NCI-H2107 treated with DMSO at 0.1 percent for 48 hours (cell line): ENCODE measurements around the gene KDM4C.
"Not testable (repeated sequence)": the region's sequence is repeated elsewhere in the genome, so short reads cannot be mapped to it uniquely, and the experiment has no call there.

ENCODE experiments used
- DNase-seq: peaks from one replicate; lab custom pipeline; 2025; ENCODE audit not compliant: unreplicated experiment; lab: John Stamatoyannopoulos, UW

The KDM4C gene

GRCh38 chr9:7154003-7154619 lies 396.3 kb downstream of the KDM4C start:
- no peak for DNase-seq

GRCh38 chr9:7154650-7155049 lies 396.9 kb downstream of the KDM4C start:
- no peak for DNase-seq

GRCh38 chr9:7161469-7161868 lies 403.7 kb downstream of the KDM4C start:
- no peak for DNase-seq

- no peak for DNase-seq
Observed at GRCh38 chr9:7163932-7164331, 406.2 kb downstream of the KDM4C start.

- DNase-seq, result no peak
Observed at GRCh38 chr9:7164440-7165330, 406.9 kb downstream of the KDM4C start.

GRCh38 chr9:7165331-7165975 lies 407.7 kb downstream of the KDM4C start:
- no peak for DNase-seq

GRCh38 chr9:7166074-7166473 lies 408.3 kb downstream of the KDM4C start:
- DNase-seq, result no peak

GRCh38 chr9:7169717-7170389 lies 412.1 kb downstream of the KDM4C start:
- DNase-seq, result no peak

- DNase-seq, result no peak
Observed at GRCh38 chr9:7171396-7172153, 413.8 kb downstream of the KDM4C start.

- no peak for DNase-seq
Observed at GRCh38 chr9:7172154-7173115, 414.7 kb downstream of the KDM4C start.

- no peak for DNase-seq
Observed at GRCh38 chr9:7173139-7173538, 415.4 kb downstream of the KDM4C start.

- no peak for DNase-seq
Observed at GRCh38 chr9:7174301-7174700, 416.5 kb downstream of the KDM4C start.

GRCh38 chr9:7174884-7175283 lies 417.1 kb downstream of the KDM4C start:
- DNase-seq, result no peak

- no peak for DNase-seq
Observed at GRCh38 chr9:7176561-7176960, 418.8 kb downstream of the KDM4C start.

GRCh38 chr9:7177383-7177782 lies 419.6 kb downstream of the KDM4C start:
- no peak for DNase-seq

- no peak for DNase-seq
Observed at GRCh38 chr9:7178729-7179128, 421.0 kb downstream of the KDM4C start.

- no peak for DNase-seq
Observed at GRCh38 chr9:7180247-7180646, 422.5 kb downstream of the KDM4C start.

GRCh38 chr9:7183139-7183538 lies 425.4 kb downstream of the KDM4C start:
- not testable (repeated sequence) for DNase-seq

GRCh38 chr9:7185612-7186011 lies 427.8 kb downstream of the KDM4C start:
- DNase-seq, result no peak

- DNase-seq, result no peak
Observed at GRCh38 chr9:7186175-7186574, 428.4 kb downstream of the KDM4C start.
